BLaER1 treated with 17β-estradiol and CSF1 and Interleukin-3, amounts not matched to agents 10 nM and 100 nM (cell line): Measurements from ENCODE around the gene MORN1.
A peak's percentile ranks its signal among the peaks of the same experiment; 100 is the strongest.

ENCODE experiments used
- H3K27ac ChIP-seq, 11 experiments: shearing (Covaris generic); formaldehyde crosslinking; 2 replicates each; pipeline ENCODE4 v1.8.1; 2022
- H3K27me3 ChIP-seq, 11 experiments: shearing (Covaris generic); formaldehyde crosslinking; 2 replicates each; pipeline ENCODE4 v1.8.1; 2022
- H3K36me3 ChIP-seq, 11 experiments: shearing (Covaris generic); formaldehyde crosslinking; 2 replicates each; pipeline ENCODE4 v1.8.1; 2022
- H3K4me1 ChIP-seq, 10 experiments: shearing (Covaris generic); formaldehyde crosslinking; 2 replicates each; pipeline ENCODE4 v1.8.1; 2022
- H3K4me2 ChIP-seq, 11 experiments: shearing (Covaris generic); formaldehyde crosslinking; 2 replicates each; pipeline ENCODE4 v1.8.1; 2022
- H3K4me3 ChIP-seq, 10 experiments: shearing (Covaris generic); formaldehyde crosslinking; 2 replicates each; pipeline ENCODE4 v1.8.1; 2022
- H3K9ac ChIP-seq, 11 experiments: shearing (Covaris generic); formaldehyde crosslinking; 2 replicates each; pipeline ENCODE4 v1.8.1; 2022
- H3K9me3 ChIP-seq, 11 experiments: shearing (Covaris generic); formaldehyde crosslinking; replicated peaks in 1 of 11; 2 replicates each; pipeline ENCODE4 v1.8.1; 2022
- H4K20me1 ChIP-seq, 11 experiments: shearing (Covaris generic); formaldehyde crosslinking; 2 replicates each; pipeline ENCODE4 v1.8.1; 2022
- Cebpa-rat ChIP-seq, 11 experiments: shearing (Covaris generic); IDR thresholded peaks; 2 replicates each; pipeline ENCODE4 v1.8.1; 2022

Gene MORN1

DNA sequence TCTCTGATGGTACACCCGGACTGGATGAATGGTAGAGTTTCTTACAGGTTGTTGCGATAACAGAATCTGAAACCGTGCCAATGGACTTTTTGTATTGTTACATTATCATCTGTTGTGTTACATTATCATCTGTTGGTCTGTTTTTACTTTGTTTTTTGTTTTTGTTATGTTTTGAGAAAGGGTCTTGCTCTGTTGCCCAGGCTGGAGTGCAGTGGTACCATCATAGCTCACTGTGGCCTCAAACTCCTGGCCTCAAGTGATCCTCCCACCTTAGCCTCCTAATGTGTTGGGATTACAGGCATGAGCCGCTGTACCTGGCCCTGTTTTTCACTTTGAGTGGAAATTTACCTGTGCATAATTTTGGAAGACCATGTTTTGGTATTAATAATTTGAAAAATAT lies 31.2 kb upstream of the MORN1 start:
- Histone ChIP-seq H3K36me3 (no peaks in the 10 kb centered on the region), H4K20me1 (peaks cover 0 to 12% (median 0%) of the 10 kb centered on the region in 11 experiments; a peak in 4 of 22 replicates), H3K27ac (no peak overlapping the region), H3K4me3 (no peak overlapping the region), H3K4me1 (peaks cover 0 to 39% (median 16%) of the 10 kb centered on the region in 10 experiments; a peak in 12 of 20 replicates), H3K27me3 (peaks cover 0 to 16% (median 0%) of the 10 kb centered on the region in 11 experiments; a peak in 10 of 22 replicates), H3K9me3 (peaks cover 0 to 15% (median 7%) of the 10 kb centered on the region in 11 experiments; a peak in 10 of 22 replicates), H3K4me2 (no peak overlapping the region), H3K9ac (no peak overlapping the region)
- TF ChIP-seq Cebpa-rat (IDR thresholded peaks at IDR 0.05) = no peak

DNA sequence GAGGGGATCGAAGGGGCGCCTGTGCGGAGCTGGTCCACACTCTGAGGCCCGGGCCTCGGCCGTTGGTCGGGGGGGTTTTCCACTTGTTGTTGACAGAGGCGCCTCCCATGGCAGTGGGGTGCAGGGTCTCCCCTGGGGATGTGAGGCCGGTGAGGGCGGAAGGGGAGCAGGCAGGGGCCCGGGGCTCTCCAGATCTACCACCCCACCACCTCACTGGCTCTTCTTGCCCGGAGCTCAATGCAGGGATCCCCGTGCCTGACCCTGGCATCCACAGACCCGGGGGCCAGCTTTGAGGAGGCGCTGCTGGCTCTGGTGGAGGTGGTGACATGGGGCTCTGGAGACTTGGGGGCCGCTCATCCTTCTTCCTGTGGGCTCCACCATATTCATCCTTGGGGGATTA lies 28.1 kb upstream of the MORN1 start:
- no peaks in the 10 kb centered on the region for H3K36me3 ChIP-seq
- no peak overlapping the region for H3K4me2 ChIP-seq
- no peak overlapping the region for H3K9ac ChIP-seq
- no peak for TF ChIP-seq Cebpa-rat (IDR thresholded peaks at IDR 0.05)
- H3K9me3 ChIP-seq = peaks cover 0 to 15% (median 7%) of the 10 kb centered on the region in 11 experiments; a peak in 10 of 22 replicates
- peaks cover 0 to 15% (median 0%) of the 10 kb centered on the region in 11 experiments; a peak in 6 of 22 replicates for H4K20me1 ChIP-seq
- H3K27ac ChIP-seq = no peak overlapping the region
- peaks cover 20 to 41% (median 32%) of the 10 kb centered on the region in 10 experiments for H3K4me1 ChIP-seq
- H3K27me3 ChIP-seq = peaks cover 0 to 28% (median 9%) of the 10 kb centered on the region in 11 experiments; a peak in 16 of 22 replicates
- no peak overlapping the region for H3K4me3 ChIP-seq

DNA sequence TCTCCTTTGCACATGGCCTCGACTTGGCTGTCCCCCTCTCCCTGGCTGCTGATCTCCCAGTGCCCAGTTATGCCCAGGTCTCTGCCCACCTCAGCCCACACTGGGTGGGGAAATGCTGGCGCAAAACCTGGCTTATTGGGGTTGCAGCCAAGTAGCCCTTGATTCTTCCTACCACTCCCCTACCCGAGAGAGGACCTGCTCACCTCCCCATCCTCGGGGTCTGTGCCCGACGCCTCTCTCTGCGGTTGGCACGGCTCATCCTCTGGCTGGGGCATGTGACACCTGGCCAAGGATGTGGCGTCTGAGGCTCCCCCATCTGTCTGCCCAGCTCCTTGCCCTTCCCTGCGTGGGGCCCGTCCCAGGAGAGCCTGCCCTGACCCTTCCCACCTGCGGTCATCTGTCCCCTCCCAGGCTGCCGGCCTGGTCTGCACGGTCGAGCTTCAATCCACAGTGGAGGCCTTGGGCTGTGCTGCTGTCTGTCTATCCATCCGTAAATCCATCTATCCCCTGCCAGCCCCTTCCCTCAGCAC lies 27.5 kb upstream of the MORN1 start:
- H3K4me1 ChIP-seq = peaks cover 26 to 41% (median 35%) of the 10 kb centered on the region in 10 experiments
- H3K4me3 ChIP-seq = no peak overlapping the region
- H3K36me3 ChIP-seq = no peaks in the 10 kb centered on the region
- H3K9me3 ChIP-seq = peaks cover 0 to 15% (median 7%) of the 10 kb centered on the region in 11 experiments; a peak in 10 of 22 replicates
- H3K4me2 ChIP-seq = no peak overlapping the region
- no peak overlapping the region for H3K27ac ChIP-seq
- H3K9ac ChIP-seq = no peak overlapping the region
- H3K27me3 ChIP-seq = peaks cover 0 to 28% (median 9%) of the 10 kb centered on the region in 11 experiments; a peak in 16 of 22 replicates
- TF ChIP-seq Cebpa-rat (IDR thresholded peaks at IDR 0.05) = no peak
- H4K20me1 ChIP-seq = peaks cover 0 to 15% (median 0%) of the 10 kb centered on the region in 11 experiments; a peak in 7 of 22 replicates

DNA sequence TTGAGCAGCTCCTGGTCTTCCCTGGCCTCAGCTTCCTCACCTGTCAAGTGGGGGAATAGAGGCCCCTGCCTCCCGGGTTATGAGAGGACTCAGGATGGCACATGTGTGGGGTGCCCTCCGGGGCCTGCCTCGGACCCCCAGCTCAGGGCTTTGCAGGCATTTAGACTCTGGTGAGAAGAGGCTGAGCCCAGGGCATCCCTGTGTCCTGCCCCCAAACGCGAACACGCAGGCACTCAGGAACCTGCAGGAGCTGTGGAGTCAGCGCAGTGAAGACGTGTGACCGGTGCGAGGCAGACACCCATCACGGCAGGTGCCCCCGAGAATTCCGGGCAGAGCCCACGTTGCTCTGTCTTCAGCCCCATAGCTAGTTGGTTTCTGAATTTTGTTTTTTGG lies 26.5 kb upstream of the MORN1 start:
- Histone ChIP-seq H3K27me3 (peaks cover 0 to 28% (median 9%) of the 10 kb centered on the region in 11 experiments; a peak in 16 of 22 replicates), H4K20me1 (peaks cover 0 to 15% (median 0%) of the 10 kb centered on the region in 11 experiments; a peak in 7 of 22 replicates), H3K9me3 (peaks cover 0 to 7% (median 0%) of the 10 kb centered on the region in 11 experiments; a peak in 4 of 22 replicates), H3K9ac (no peak overlapping the region), H3K27ac (no peak overlapping the region), H3K4me2 (no peak overlapping the region), H3K36me3 (no peaks in the 10 kb centered on the region), H3K4me1 (peaks cover 35 to 43% (median 42%) of the 10 kb centered on the region in 10 experiments), H3K4me3 (no peak overlapping the region)
- TF ChIP-seq Cebpa-rat (IDR thresholded peaks at IDR 0.05) = no peak

DNA sequence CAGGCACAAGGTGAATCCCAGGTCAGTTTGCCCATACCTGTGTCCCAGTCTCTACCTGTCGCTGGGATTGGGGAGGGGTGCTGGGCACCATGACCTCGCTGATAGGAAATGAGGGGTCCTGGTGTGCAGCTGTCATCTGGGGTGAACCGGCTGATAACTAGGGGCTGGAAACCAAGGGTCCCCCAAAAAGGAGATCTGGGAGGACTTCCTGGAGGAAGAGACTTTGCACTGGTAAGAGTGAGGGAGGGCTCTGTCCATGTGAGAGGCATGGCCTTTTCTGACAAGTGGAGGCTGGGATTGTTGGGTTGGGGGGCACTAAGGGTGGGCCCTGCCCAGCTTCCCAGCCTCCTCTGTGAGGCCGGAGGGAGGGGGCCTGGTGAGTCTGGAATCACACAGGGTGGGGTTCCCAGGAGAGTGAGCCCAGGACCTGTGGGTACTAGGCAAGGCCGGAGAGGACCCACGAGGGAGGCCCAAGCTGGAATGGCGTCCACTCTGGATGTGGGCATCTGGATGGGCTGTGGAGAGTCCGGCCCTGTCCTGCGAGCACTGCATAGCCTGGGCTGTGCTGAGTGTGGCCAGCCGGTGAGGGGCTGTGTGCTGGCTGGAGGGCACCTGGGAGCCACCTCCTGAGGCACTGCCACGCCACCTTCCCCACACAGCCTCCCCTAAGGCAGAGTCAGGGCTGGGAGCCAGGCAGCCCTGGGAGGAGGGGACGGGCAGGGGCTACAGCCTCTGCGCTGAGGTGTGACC lies 25.9 kb upstream of the MORN1 start:
- Histone ChIP-seq H3K27me3 (peaks cover 0 to 28% (median 9%) of the 10 kb centered on the region in 11 experiments; a peak in 16 of 22 replicates), H3K4me2 (peak overlapping the region; percentile 40 to 100 (median 100); a peak in 18 of 22 replicates), H3K4me3 (no peak overlapping the region), H3K36me3 (no peaks in the 10 kb centered on the region), H4K20me1 (peaks cover 0 to 15% (median 0%) of the 10 kb centered on the region in 11 experiments; a peak in 7 of 22 replicates), H3K9me3 (peaks cover 0 to under 1% (median 0%) of the 10 kb centered on the region in 11 experiments; a peak in 2 of 22 replicates), H3K27ac (no peak overlapping the region), H3K4me1 (peaks cover 35 to 44% (median 43%) of the 10 kb centered on the region in 10 experiments), H3K9ac (peak overlapping the region in 1 of 11 experiments; percentile 29; a peak in 2 of 22 replicates)
- TF ChIP-seq Cebpa-rat (IDR thresholded peaks at IDR 0.05) = no peak

DNA sequence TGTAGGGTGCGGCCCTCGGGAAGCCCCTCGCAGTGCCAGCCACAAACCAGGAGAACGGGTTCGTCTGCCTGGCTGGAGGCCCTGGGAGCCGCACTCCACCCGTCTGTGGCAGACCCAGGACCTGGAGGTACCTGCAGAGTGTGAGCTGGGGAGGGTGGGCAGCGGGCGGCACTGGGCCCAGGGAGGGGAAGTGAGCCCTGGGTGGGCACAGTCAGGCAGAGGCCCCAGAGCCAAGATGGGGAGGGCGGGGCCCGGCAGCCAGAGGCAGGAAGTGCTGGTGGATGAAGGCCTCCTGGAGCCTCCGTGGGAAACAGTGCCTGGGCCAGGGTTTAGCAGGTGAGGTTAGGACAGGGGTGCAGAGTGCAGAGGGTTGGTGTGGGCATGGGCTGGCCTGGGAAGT lies 25.0 kb upstream of the MORN1 start:
- Histone ChIP-seq H3K9ac (peak overlapping the region in 2 of 11 experiments; percentile 5 to 29; a peak in 2 of 22 replicates), H3K27ac (no peak overlapping the region), H3K9me3 (no peaks in the 10 kb centered on the region), H3K4me1 (peaks cover 41 to 51% (median 49%) of the 10 kb centered on the region in 10 experiments), H4K20me1 (peaks cover 0 to 15% (median 0%) of the 10 kb centered on the region in 11 experiments; a peak in 7 of 22 replicates), H3K36me3 (no peaks in the 10 kb centered on the region), H3K4me3 (no peak overlapping the region), H3K27me3 (peaks cover 0 to 28% (median 9%) of the 10 kb centered on the region in 11 experiments; a peak in 16 of 22 replicates), H3K4me2 (peak overlapping the region; percentile 55 to 100 (median 100))
- TF ChIP-seq Cebpa-rat (IDR thresholded peaks at IDR 0.05) = no peak

DNA sequence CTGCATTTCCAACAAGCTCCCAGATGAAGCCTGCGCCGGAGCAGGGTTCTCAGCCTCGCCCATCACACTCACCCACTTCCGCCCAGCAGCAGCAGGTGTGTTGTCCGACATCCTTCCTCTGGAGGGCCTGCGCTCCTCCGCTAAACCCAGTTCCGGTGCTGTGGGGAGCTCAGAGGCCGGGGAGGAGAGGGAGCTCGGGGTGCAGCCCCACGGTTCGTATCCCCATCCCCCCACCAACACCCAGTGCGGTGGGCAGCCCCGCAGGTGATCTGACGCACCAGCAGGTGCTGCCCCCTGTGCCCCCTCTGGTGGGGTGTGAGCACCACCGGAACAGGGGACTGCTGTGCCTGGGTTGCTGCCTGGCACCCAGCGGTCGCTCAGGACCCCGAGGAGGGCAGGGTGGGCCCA lies 24.5 kb upstream of the MORN1 start:
- peaks cover 46 to 55% (median 53%) of the 10 kb centered on the region in 10 experiments for H3K4me1 ChIP-seq
- no peaks in the 10 kb centered on the region for H3K9me3 ChIP-seq
- H3K4me2 ChIP-seq = peak overlapping the region; percentile 55 to 100 (median 100)
- peaks cover 0 to 28% (median 9%) of the 10 kb centered on the region in 11 experiments; a peak in 16 of 22 replicates for H3K27me3 ChIP-seq
- peak overlapping the region in 1 of 11 experiments; percentile 1; a peak in 1 of 22 replicates for H3K9ac ChIP-seq
- no peak for TF ChIP-seq Cebpa-rat (IDR thresholded peaks at IDR 0.05)
- H4K20me1 ChIP-seq = peaks cover 0 to 15% (median 0%) of the 10 kb centered on the region in 11 experiments; a peak in 7 of 22 replicates
- no peaks in the 10 kb centered on the region for H3K36me3 ChIP-seq
- H3K4me3 ChIP-seq = no peak overlapping the region
- no peak overlapping the region for H3K27ac ChIP-seq

DNA sequence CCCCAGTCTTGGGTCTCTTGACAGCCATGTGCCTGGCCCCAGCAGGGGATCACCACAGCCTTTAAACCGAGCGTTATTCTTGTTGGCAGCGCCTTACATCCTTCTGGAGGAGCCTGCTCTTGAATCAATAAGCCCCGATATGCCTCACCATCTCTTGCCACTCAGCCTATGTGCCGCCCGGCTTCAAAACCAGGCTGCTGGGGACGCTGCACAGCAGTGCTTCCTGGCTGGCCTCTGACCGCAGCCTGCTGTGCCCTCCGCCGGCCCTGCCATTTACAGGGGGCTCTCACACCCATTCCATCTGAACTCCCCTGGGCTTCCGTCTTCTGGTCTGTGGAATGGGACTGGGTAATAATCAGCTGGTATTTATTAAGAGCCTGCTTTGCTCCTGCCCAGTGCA lies 24.0 kb upstream of the MORN1 start:
- H3K27ac ChIP-seq = no peak overlapping the region
- no peaks in the 10 kb centered on the region for H3K9me3 ChIP-seq
- H3K9ac ChIP-seq = peak overlapping the region in 2 of 11 experiments; percentile 1 to 16; a peak in 2 of 22 replicates
- H3K27me3 ChIP-seq = peaks cover 0 to 28% (median 9%) of the 10 kb centered on the region in 11 experiments; a peak in 16 of 22 replicates
- H3K4me1 ChIP-seq = peaks cover 46 to 57% (median 53%) of the 10 kb centered on the region in 10 experiments
- peaks cover 0 to 3% (median 0%) of the 10 kb centered on the region in 11 experiments; a peak in 3 of 22 replicates for H3K36me3 ChIP-seq
- H3K4me2 ChIP-seq = peak overlapping the region; percentile 55 to 100 (median 100)
- TF ChIP-seq Cebpa-rat (IDR thresholded peaks at IDR 0.05) = no peak
- peaks cover 0 to 15% (median 0%) of the 10 kb centered on the region in 11 experiments; a peak in 7 of 22 replicates for H4K20me1 ChIP-seq
- no peak overlapping the region for H3K4me3 ChIP-seq
